Activated B cell treated with CpG ODN at 0.5 μM for 24 hours (primary cell): ENCODE measurements around the gene HYCC2. TPM values are rescaled to one million over a fixed set of nuclear protein-coding genes. Genes with fewer than 3 reads are reported as not detected.

Experiments
- ATAC-seq: fragments of 200-7000 bp; cut with Tn5 transposase; one replicate; pipeline ENCODE4 v1.10.0; 2021; ENCODE audit warnings: low read depth, mild to moderate bottlenecking, moderate library complexity
- CTCF ChIA-PET: fragments of 350-600 bp; sonication (Branson Sonifier 250); formaldehyde crosslinking; loops from one replicate; lab custom pipeline; 2021; ENCODE audit warnings: antibody characterized with exemption; lab: Charles Lee
- POLR2A ChIA-PET: fragments of 350-600 bp; sonication (Branson Sonifier 250); formaldehyde crosslinking; loops from one replicate; lab custom pipeline; 2021; ENCODE audit warnings: antibody characterized with exemption; lab: Charles Lee
- DNase-seq: peaks from one replicate; pipeline ENCODE4 v3.0.0; 2022
- H3K27ac Mint-ChIP-seq: one replicate; pipeline ENCODE4 v1.8.0; 2020; ENCODE audit warnings: mixed read lengths
- H3K27me3 Mint-ChIP-seq: one replicate; pipeline ENCODE4 v1.8.0; 2021; ENCODE audit warnings: mixed read lengths
- H3K36me3 Mint-ChIP-seq: one replicate; pipeline ENCODE4 v1.8.0; 2021; ENCODE audit warnings: low read depth, mixed read lengths
- H3K4me1 Mint-ChIP-seq: one replicate; pipeline ENCODE4 v1.8.0; 2021; ENCODE audit warnings: mixed read lengths
- H3K4me3 Mint-ChIP-seq: one replicate; pipeline ENCODE4 v1.8.0; 2020; ENCODE audit warnings: mild to moderate bottlenecking, mixed read lengths
- H3K9me3 Mint-ChIP-seq: one replicate; pipeline ENCODE4 v1.8.0; 2020; ENCODE audit warnings: mixed read lengths
- intact Hi-C: fragments of 100-400 bp; cut with micrococcal nuclease; formaldehyde crosslinking; loops from one replicate; pipeline ENCODE4 v1.15.1; 2024
- total RNA-seq: library from RNA; stranded (reverse); gene quantifications from 2 replicates; pipeline ENCODE4 v1.2.3, GENCODE V29; 2022
- TF ChIP-seq, protein P1 (sequence below): fragments of 200-600 bp; IDR thresholded peaks from one replicate; pipeline ENCODE4 v1.8.0; 2022; ENCODE audit warnings: antibody characterized with exemption, mild to moderate bottlenecking

HYCC2 gene
- total RNA-seq, 1 donor from 2014 or later, result 39.6 TPM

DNA sequence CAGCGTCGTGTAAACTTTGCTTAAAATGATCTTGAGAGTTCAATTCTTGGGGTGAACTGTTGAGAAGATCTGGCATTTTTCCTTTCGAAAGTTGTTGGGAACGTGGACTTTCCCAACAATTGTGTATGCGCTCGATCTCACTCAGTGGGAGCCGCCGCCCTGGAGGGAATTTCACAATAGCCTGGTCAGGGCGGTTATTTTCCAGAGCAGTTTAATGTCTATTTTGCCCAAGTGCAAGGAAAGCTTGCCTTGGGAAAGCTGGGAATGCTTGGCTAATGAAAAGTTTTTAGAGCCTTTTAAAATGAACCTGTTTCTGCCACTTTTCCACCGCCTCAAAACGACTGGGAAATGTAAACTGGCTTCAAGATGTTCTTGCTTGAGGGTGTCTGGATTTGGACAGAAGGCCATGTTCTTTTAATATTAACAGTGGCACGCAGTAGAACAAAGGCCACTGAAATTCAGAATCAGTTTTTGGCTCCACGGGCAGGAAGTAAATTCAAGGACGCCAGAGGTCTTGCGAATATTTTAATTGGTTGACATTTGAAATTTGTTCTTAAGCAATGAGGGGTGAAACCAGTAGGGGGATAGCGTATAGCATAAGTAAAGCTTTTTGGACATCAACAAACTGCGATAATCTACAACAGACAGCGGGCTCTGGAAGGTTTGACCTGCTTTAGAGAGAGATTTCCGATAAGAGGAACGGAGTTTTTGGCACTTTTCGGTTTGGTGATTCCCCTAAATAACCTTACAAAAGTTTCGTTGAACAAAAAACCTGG, 45.7 kb upstream of the HYCC2 start:
- DNase-seq (no peak), ATAC-seq (peak; percentile 32)
- TF ChIP-seq, protein P1, sequence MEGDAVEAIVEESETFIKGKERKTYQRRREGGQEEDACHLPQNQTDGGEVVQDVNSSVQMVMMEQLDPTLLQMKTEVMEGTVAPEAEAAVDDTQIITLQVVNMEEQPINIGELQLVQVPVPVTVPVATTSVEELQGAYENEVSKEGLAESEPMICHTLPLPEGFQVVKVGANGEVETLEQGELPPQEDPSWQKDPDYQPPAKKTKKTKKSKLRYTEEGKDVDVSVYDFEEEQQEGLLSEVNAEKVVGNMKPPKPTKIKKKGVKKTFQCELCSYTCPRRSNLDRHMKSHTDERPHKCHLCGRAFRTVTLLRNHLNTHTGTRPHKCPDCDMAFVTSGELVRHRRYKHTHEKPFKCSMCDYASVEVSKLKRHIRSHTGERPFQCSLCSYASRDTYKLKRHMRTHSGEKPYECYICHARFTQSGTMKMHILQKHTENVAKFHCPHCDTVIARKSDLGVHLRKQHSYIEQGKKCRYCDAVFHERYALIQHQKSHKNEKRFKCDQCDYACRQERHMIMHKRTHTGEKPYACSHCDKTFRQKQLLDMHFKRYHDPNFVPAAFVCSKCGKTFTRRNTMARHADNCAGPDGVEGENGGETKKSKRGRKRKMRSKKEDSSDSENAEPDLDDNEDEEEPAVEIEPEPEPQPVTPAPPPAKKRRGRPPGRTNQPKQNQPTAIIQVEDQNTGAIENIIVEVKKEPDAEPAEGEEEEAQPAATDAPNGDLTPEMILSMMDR, result no peak
- CTCF ChIA-PET, result interaction anchor here (1.2 to 4.9 kb wide), 17 partner anchors 9 to 154 kb away, joined by 3 to 51 read pairs (median 9); partner anchors contain the start of genes CASP10 and ORC2
- Mint-ChIP-seq H3K4me1 (peaks cover 71% of the 10 kb centered on the region), H3K36me3 (peaks cover 40% of the 10 kb centered on the region), H3K9me3 (no peaks in the 10 kb centered on the region), H3K27me3 (no peaks in the 10 kb centered on the region), H3K27ac (peak overlapping the region; percentile 99), H3K4me3 (peak overlapping the region; percentile 100)
- intact Hi-C loops, result loop anchor here (1.0 to 5.0 kb wide), 5 partner anchors 228 to 1150 kb away; partner anchors contain the start of genes ALS2, BZW1, NIF3L1 and PPIL3
- POLR2A ChIA-PET, result interaction anchor here (0.5 to 5.2 kb wide), 34 partner anchors 10 to 1007 kb away, joined by 3 to 147 read pairs (median 6); partner anchors contain the start of genes CASP10, CASP8, CLK1 and HYCC2

DNA sequence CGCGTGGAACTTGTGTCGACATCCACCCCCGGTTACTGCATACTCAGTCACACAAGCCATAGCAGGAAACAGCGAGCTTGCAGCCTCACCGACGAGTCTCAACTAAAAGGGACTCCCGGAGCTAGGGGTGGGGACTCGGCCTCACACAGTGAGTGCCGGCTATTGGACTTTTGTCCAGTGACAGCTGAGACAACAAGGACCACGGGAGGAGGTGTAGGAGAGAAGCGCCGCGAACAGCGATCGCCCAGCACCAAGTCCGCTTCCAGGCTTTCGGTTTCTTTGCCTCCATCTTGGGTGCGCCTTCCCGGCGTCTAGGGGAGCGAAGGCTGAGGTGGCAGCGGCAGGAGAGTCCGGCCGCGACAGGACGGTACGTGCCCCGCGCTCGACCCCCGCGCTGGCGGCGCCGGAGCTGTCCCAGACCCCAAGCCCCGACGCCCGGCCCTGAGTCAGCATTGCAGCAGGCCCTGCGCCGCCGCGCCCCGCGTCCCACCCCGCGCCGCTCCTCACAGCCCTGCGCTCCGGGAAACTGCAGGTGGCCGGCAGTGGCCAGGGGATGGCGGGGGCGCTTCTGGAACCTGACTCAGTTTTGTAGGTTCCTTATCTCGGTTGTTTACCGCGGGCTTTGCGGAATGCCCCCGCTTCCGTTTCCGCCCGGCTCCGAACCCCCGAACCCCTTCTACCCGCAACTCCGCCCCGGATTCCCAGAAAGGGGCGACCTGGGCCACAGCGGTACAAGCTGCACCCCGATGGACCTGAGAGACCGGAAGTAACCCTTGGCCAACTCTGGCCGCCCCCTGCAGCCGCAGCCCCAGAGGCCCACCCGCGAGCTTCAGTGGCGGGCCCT, 44.9 kb upstream of the HYCC2 start, which contains the start of gene CFLAR:
TSS of gene CFLAR (plus strand) at position 50 of the 844 bp plus-strand sequence. CDS start 13,702 bp downstream, outside the sequence.
- intact Hi-C loops, result loop anchor here (2.0 to 5.0 kb wide), 4 partner anchors 304 to 1150 kb away; partner anchors contain the start of genes ALS2 and BZW1
- POLR2A ChIA-PET, result interaction anchor here (0.6 to 5.2 kb wide), 32 partner anchors 10 to 1174 kb away, joined by 3 to 147 read pairs (median 5); partner anchors contain the start of genes CASP10, CLK1, HYCC2 and NDUFB3
- H3K9me3 Mint-ChIP-seq, result no peaks in the 10 kb centered on the region
- peak within 1 kb of the TSS; percentile 100 for H3K4me3 Mint-ChIP-seq
- peak; percentile 69 for DNase-seq
- H3K27me3 Mint-ChIP-seq, result no peaks in the 10 kb centered on the region
- H3K4me1 Mint-ChIP-seq, result peaks cover 65% of the 10 kb centered on the region
- peaks cover 34% of the 10 kb centered on the region for H3K36me3 Mint-ChIP-seq
- TF ChIP-seq, protein P1, result no peak
- CTCF ChIA-PET, result interaction anchor here (0.6 to 4.9 kb wide), 12 partner anchors 32 to 209 kb away, joined by 3 to 51 read pairs (median 4); no protein-coding TSS in a partner anchor
- peak; percentile 19 for ATAC-seq
- peak within 1 kb of the TSS; percentile 99 for H3K27ac Mint-ChIP-seq

DNA sequence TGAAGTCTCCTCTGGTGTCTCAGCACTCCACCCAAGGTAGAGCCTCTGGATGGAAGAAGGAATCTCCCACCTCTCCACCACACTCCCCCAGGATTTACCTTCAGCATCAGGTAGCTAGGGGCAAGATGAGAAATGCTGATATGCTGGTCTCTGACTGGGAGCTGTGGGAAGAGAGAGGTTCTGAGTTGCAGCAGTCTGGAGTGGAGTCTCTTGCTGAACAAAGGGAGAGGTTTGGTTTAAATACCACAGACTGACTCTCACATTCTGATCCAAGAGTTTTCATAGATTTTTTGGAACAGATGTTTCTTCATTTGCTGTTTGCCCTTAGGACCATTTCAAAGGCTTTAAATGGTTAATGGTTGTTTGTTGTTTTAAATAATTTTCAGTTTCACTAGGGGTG, 43.4 kb upstream of the HYCC2 start:
- ChIA-PET CTCF (interaction anchor here (1.1 to 4.9 kb wide), 7 partner anchors 40 to 213 kb away, joined by 3 to 51 read pairs (median 4); no protein-coding TSS in a partner anchor), POLR2A (interaction anchor here (1.0 to 5.2 kb wide), 8 partner anchors 11 to 251 kb away, joined by 4 to 147 read pairs (median 44); partner anchors contain the start of genes CASP10, CLK1, HYCC2 and NDUFB3)
- TF ChIP-seq, protein P1, result no peak
- Mint-ChIP-seq H3K9me3 (no peaks in the 10 kb centered on the region), H3K27me3 (no peaks in the 10 kb centered on the region), H3K4me1 (peaks cover 53% of the 10 kb centered on the region), H3K4me3 (peak overlapping the region; percentile 100), H3K27ac (peak overlapping the region; percentile 99), H3K36me3 (peaks cover 24% of the 10 kb centered on the region)
- intact Hi-C loops, result loop anchor here (5.0 kb wide), 3 partner anchors 303 to 667 kb away; partner anchors contain the start of genes ALS2 and BZW1
- ATAC-seq (no peak), DNase-seq (no peak)

DNA sequence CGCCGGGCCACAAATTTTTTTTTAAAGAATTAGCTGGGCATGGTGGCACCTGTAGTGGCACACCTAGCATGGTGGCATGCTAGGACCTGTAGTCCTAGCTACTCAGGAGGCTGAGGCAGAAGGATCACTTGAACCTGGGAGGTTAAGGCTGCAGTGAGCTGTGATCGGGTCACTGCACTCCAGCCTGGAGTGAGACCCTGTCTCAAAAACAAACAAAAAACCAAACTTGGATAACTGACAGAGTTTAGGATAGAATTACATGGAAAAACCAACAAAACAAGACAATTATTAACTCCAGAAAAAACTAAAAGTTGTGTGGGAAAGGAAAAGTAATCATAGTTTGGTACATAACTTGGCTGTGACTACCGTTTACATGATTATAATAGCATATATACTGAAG, 42.9 kb upstream of the HYCC2 start:
- peaks cover 50% of the 10 kb centered on the region for H3K4me1 Mint-ChIP-seq
- no peaks in the 10 kb centered on the region for H3K9me3 Mint-ChIP-seq
- peak overlapping the region; percentile 100 for H3K4me3 Mint-ChIP-seq
- DNase-seq (no peak), ATAC-seq (no peak)
- intact Hi-C loops, result no loop called here
- peak overlapping the region; percentile 99 for H3K27ac Mint-ChIP-seq
- no peaks in the 10 kb centered on the region for H3K27me3 Mint-ChIP-seq
- POLR2A ChIA-PET, result interaction anchor here (1.0 to 5.2 kb wide), 4 partner anchors 10 to 250 kb away, joined by 4 to 147 read pairs (median 68); partner anchors contain the start of gene CLK1
- TF ChIP-seq, protein P1, result no peak
- peaks cover 19% of the 10 kb centered on the region for H3K36me3 Mint-ChIP-seq
- CTCF ChIA-PET, result interaction anchor here (0.7 to 1.2 kb wide), 2 partner anchors 42 to 46 kb away, joined by 3 read pairs; no protein-coding TSS in a partner anchor
